SK-N-MC (cell line): ENCODE data around the gene SLC22A4.

Experiments used
- DNase-seq: peaks from one replicate; pipeline ENCODE4 v3.0.0-alpha.2; 2011; ENCODE audit warnings: low read depth, low spot score
- H3K27ac ChIP-seq: fragments of 200-600 bp; sonication (generic); 2 replicates; pipeline ENCODE4 v1.5.1; 2016; ENCODE audit warnings: mixed run types
- H3K36me3 ChIP-seq: fragments of 200-600 bp; sonication (generic); 2 replicates; pipeline ENCODE4 v1.6.1; 2017; ENCODE audit warnings: antibody characterized with exemption, low read length, mixed read lengths; ENCODE audit not compliant: insufficient read depth
- H3K4me3 ChIP-seq: fragments of 200-600 bp; sonication (generic); 2 replicates; pipeline ENCODE4 v1.5.1; 2016
- H3K9ac ChIP-seq: fragments of 200-600 bp; sonication (generic); 2 replicates; pipeline ENCODE4 v1.8.0; 2017; ENCODE audit warnings: mixed run types, mixed read lengths; ENCODE audit not compliant: insufficient read length
- H3K9me3 ChIP-seq: fragments of 200-600 bp; sonication (generic); 2 replicates; pipeline ENCODE4 v1.6.1; 2017; ENCODE audit warnings: low read depth, mild to moderate bottlenecking, antibody characterized with exemption, low read length, moderate library complexity, mixed read lengths
- EZH2 ChIP-seq: fragments of 200-600 bp; sonication (generic); IDR thresholded peaks from one replicate; pipeline ENCODE4 v1.6.1; 2017; ENCODE audit warnings: antibody characterized with exemption
- FOXP2 ChIP-seq: optimal IDR thresholded peaks from 2 replicates; pipeline ENCODE3; 2011; ENCODE audit warnings: mild to moderate bottlenecking, moderate library complexity; ENCODE audit not compliant: insufficient read depth; ENCODE audit errors: extremely low read length, control extremely low read depth
- POLR2AphosphoS5 ChIP-seq: IDR thresholded peaks from 2 replicates; pipeline ENCODE4 v1.6.1; 2012; ENCODE audit warnings: mild to moderate bottlenecking, low read depth, low read length, borderline replicate concordance

SLC22A4 gene

DNA sequence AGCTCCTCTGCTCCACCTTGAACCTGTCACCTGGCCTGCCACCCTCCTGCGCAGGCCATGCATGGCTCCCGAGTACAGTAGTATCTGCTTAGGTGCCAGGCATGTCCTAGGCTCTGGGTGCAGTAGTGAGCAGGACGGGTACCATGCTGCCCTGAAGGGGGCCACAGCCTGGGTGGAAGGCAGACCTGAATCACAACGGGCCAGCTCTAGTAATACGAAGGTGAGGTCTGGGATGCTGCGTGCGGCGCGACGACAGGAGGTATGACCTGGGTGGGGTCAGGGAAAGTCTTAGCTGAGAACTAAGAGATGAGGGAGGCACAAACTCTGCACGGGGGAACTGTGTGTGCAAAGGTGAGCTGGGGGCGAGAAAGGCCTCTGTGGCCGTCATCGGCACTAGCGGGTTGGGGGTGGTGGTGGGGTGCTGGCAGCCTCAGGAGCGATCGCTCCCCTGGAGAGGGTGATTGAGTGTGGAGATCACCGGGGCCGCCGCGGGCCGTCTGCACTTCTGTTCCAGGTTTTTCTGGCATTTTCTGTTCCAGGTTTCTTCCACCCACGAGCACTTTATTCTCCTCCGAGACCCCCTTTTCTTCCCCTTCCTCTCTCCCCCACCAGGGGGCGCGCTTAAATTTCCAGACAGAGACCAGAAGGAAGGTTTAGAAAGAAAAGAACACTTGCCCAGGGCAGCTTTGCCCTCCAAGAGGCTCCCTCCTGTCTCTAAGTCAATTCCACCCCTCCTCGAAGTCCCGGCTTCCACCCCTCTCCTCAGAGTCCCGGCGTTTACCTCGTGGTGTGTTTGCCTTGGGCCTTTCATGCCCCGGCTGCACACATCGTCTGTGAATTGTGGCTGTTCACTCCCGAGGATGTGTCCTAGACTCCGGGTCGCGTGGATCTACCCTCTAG, 21.6 kb upstream of the SLC22A4 start:
- H3K36me3 ChIP-seq, result no peaks in the 10 kb centered on the region
- no peak for DNase-seq
- H3K9ac ChIP-seq, result no peak overlapping the region

DNA sequence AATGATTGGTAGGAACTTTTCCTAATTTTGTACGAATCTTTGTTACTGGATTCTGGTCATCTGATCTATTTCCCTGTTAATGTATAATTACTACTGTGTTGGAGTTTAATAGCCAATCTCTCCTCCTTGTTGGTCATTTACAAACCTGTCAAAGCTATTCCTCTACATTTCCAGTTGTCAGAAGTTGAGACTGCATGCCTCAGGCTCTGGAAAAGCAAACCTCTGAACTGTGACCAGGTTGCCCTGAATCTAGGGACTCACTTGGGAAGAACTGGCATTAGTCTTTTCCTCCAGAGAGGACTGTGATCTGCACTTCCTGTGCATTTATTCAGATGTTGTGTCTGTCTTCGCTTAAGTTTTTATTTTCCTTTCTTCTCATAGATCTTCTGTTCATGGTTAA, 20.6 kb upstream of the SLC22A4 start:
- DNase-seq, result no peak
- H3K4me3 ChIP-seq, result no peak overlapping the region

More for the DNA sequence above, 21.6 kb upstream of the SLC22A4 start:
- Histone ChIP-seq H3K9me3 (no peaks in the 10 kb centered on the region), H3K27ac (no peak overlapping the region), H3K4me3 (no peak overlapping the region)
- no peak for TF ChIP-seq POLR2AphosphoS5
- no peak for TF ChIP-seq EZH2
- no peak for TF ChIP-seq FOXP2

DNA sequence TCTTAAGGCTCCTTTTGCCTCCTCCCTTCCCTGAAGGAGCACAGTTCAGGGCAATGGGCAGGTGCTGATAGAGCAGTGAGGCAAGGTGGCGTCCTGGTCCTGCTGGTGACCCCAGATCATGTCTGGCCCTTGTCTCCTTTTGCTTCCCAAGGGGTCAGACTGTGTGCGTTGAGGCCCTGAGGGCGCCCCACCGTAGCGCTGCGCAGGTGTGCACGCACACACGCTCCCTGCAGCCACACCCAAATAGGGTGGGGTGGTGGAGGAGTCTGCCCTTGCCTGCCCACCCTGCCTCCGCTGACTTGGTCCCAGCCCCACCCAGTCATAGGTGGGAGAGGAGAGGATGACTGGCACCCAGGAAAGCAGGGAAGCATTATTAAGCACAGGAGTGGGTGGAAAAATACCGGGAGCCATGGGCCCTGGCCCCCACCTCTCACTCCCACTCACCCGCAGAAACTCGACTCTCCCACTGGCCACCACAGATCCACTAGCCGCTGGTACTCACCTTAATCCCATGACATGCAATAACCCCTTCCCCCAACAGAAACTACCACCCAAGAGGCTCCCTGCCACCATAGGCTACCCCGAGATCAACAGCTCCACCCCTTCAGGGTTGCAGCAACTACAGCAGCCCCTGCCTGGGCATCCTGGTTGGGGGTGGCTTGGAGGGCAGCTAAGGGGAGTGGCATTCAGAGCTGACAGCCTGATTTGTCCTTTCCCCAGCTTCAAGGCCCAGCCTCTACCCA, 20.0 kb upstream of the SLC22A4 start:
- no peak for TF ChIP-seq POLR2AphosphoS5
- no peak for TF ChIP-seq FOXP2
- no peak for TF ChIP-seq EZH2
- DNase-seq, result no peak
- Histone ChIP-seq H3K4me3 (no peak overlapping the region), H3K9me3 (no peaks in the 10 kb centered on the region), H3K9ac (no peak overlapping the region), H3K27ac (no peak overlapping the region), H3K36me3 (no peaks in the 10 kb centered on the region)

More for the DNA sequence above, 20.6 kb upstream of the SLC22A4 start:
- TF ChIP-seq POLR2AphosphoS5, result no peak
- TF ChIP-seq FOXP2, result no peak
- no peak for TF ChIP-seq EZH2
- Histone ChIP-seq H3K9me3 (no peaks in the 10 kb centered on the region), H3K36me3 (no peaks in the 10 kb centered on the region), H3K9ac (no peak overlapping the region), H3K27ac (no peak overlapping the region)

DNA sequence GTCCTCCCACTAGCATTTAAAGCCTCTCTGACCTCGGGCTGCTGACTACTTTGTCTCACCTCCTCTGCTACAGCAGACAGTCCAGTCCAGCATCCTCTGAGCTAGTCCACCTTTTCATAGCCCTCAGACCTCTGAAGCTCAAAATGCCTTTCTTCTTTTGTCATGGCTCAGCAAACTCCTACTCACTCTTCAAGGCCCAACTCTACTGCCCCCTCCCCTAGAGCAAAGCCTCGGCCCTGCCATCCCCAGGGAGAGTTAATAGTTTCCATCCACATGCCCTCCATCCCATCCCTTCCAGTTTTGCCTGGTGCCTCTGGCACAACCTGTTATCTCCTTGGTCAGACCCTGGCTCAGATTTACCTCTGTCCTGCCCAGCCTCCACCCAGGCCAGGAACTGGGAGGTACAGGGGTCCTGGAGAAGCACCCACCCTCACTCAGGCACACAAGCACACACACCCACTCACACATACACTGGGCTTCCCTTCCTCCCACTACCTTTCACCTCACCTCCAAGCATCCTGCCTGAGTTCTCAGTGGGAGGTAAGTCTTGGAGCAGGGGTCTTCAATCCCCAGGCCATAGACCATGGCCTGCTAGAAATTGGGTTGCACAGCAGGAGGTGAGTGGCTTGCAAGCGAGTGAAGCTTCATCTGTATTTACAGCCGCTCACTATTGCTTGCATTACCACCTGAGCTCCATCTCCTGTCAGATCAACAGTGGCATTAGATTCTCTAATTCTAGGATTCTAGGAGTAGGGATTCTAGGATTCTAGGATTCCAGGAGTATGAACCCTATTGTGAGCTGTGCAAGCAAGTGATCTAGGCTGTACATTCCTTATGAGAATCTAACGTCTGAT, 18.6 kb upstream of the SLC22A4 start:
- no peak overlapping the region for H3K9ac ChIP-seq
- H3K9me3 ChIP-seq, result no peaks in the 10 kb centered on the region
- TF ChIP-seq EZH2 (no peak), FOXP2 (no peak), POLR2AphosphoS5 (no peak)
- H3K36me3 ChIP-seq, result no peaks in the 10 kb centered on the region
- H3K27ac ChIP-seq, result no peak overlapping the region
- no peak for DNase-seq
- H3K4me3 ChIP-seq, result no peak overlapping the region

DNA sequence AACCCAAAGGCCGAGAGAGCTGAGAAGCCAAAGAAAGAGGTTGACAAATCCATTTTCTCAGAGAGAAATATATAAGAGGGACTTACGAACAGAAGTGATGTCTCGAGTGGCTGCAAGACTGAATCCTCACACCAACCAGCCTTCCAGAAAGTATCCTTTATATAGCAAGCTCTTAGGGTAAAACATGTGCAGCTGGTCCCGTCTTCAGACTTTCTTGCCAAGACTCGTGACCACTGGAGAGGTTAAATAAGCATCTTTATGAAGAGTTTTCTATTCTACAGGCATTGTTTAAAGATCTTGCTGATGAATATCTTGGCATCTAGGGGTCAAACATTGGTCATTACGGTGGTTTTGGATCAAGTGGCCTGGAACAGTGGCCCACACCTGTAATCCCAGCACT, 16.9 kb upstream of the SLC22A4 start:
- Histone ChIP-seq H3K4me3 (no peak overlapping the region), H3K27ac (no peak overlapping the region), H3K9ac (no peak overlapping the region), H3K9me3 (no peaks in the 10 kb centered on the region), H3K36me3 (no peaks in the 10 kb centered on the region)
- TF ChIP-seq FOXP2, result no peak
- no peak for TF ChIP-seq EZH2
- no peak for TF ChIP-seq POLR2AphosphoS5
- no peak for DNase-seq

DNA sequence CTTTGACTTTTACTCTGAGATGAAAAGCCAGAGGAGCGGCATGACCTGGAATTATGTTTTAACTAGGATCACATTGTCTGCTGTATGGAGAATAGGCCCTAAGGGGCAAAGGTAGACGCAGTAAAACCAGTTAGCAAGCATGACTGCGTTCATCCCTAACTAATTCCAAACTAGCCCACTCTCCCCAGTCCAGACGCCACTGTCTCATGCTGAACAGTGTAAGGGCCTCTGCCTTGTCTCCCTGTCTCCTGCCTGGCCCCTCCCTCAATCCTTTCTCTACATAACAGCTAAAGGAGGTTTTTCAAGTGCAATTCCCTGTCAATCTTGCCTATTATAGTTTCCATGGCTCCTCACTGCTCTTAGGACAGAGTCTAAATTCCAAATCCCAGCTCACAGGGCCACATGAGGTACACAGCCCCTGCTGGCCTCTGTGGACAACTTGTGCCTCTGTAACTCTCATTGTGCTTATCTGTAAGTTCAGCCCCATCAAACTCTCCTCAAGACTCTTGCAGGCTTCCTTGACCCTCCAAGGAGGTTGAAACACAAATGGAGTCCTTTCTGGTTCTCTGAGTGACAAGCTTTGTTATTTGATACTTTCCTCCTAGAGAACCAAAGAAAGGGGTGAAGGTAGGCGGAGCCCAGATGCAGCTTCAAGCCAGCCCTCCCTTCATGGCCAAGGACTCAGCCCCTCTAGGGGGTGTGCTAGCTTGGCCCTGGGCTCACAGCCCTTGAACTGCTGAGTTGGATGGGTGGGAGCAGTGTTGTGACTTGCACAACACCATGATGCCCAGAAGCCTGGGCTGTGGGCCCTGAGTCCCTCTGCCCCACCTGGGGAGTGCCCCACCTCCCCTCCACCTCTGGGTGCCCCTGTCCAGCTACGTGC, 16.0 kb upstream of the SLC22A4 start:
- no peak for DNase-seq
- no peaks in the 10 kb centered on the region for H3K36me3 ChIP-seq
- no peak for TF ChIP-seq FOXP2
- no peak for TF ChIP-seq EZH2
- no peak for TF ChIP-seq POLR2AphosphoS5
- no peak overlapping the region for H3K4me3 ChIP-seq
- H3K9me3 ChIP-seq, result no peaks in the 10 kb centered on the region
- H3K9ac ChIP-seq, result no peak overlapping the region
- H3K27ac ChIP-seq, result no peak overlapping the region

DNA sequence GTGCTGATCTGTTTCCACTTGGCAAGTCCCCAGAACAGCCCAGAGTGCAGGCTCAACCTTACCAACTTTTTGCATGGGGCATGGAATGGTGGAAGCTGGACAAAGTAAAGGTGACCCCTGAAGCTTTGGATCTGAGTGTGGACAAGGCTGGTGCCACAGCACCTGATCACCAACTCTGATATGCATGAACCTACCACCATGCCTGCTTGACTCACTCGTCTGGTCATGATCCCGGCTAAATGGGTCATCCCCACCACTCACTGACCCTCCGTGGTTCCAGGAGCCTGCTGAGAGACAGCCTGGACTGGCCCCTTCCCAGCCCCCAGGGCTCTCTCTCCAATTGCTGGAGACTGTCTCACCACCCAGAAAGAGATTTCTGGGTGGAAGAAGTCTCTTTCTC, 14.4 kb upstream of the SLC22A4 start:
- no peak overlapping the region for H3K27ac ChIP-seq
- no peaks in the 10 kb centered on the region for H3K9me3 ChIP-seq
- H3K4me3 ChIP-seq, result no peak overlapping the region
- no peak overlapping the region for H3K9ac ChIP-seq
- DNase-seq, result no peak
- no peak for TF ChIP-seq EZH2
- no peaks in the 10 kb centered on the region for H3K36me3 ChIP-seq
